ENCODE measurements around the gene LSR.

DNA sequence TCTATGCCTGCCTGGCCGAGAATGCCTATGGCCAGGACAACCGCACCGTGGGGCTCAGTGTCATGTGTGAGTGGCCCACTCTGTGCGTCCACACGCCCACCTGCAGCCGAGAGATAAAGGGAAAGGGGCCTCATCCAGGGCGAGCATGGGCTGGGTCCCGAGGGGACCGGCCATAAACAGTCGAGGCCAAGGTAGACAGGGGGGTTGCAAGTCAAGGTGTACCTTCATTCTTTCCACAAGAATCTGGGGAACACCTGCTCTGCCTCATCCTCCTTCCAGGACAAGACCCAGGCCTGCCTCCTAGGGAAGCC, 51.5 kb downstream of the LSR start:
- TF ChIP-seq ZNF274 (IDR thresholded peaks at IDR 0.05; ENCODE audit: low read depth, low read length) (no peak), YY1 (IDR thresholded peaks at IDR 0.05; ENCODE audit: insufficient read depth, insufficient read length) (no peak), SUZ12 (IDR thresholded peaks at IDR 0.05; ENCODE audit: extremely low read depth, insufficient read depth, insufficient read length) (no peak)

All from NT2/D1 (cell line).